GM12878 (cell line): Measurements from ENCODE around the gene USP11. TPM values are rescaled to one million over a fixed set of nuclear protein-coding genes. Genes with fewer than 3 reads are reported as not detected.

Experiments used
- ATAC-seq: fragments of 200-7000 bp; cut with Tn5 transposase; 3 replicates; pipeline ENCODE4 v1.9.1; 2020; ENCODE audit warnings: mild to moderate bottlenecking, moderate library complexity
- BruUV-seq: library from RNA; stranded (reverse); fragments of 400-500 nt; replicated peaks from 2 replicates; lab custom pipeline; 2021; lab: Mats Ljungman, UMichigan
- CTCF ChIA-PET: fragments of 300-600 bp; sonication (Branson Sonifier 250); formaldehyde crosslinking; extraction: SDS; loops from one replicate; lab custom pipeline; 2021; ENCODE audit warnings: inconsistent platforms; lab: Yijun Ruan, JAX
- POLR2A ChIA-PET: fragments of 350-600 bp; formaldehyde crosslinking; extraction: SDS; loops from one replicate; lab custom pipeline; 2021; ENCODE audit warnings: inconsistent platforms; lab: Charles Lee
- RAD21 ChIA-PET: fragments of 300-600 bp; sonication (Branson Sonifier 250); formaldehyde crosslinking; loops from one replicate; lab custom pipeline; 2023; ENCODE audit warnings: antibody characterized with exemption; ENCODE audit not compliant: unreplicated experiment; lab: Charles Lee
- SMC1A ChIA-PET: fragments of 300-600 bp; sonication (Branson Sonifier 250); formaldehyde crosslinking; loops from one replicate; lab custom pipeline; 2023; ENCODE audit not compliant: unreplicated experiment, uncharacterized antibody; lab: Charles Lee
- DNase-seq: peaks from one replicate; pipeline ENCODE4 v3.0.0-alpha.2; 2011; ENCODE audit warnings: low read depth, low spot score
- FAIRE-seq: peaks from 3 replicates; lab custom pipeline; 2011; peaks lifted over from hg19 to GRCh38; lab: Jason Lieb, UNC
- H2AFZ ChIP-seq: 2 replicates; pipeline ENCODE4 v1.6.0; 2011; ENCODE audit warnings: low read depth, low read length, control low read depth; ENCODE audit not compliant: control insufficient read depth
- H3K27ac ChIP-seq: 2 replicates; pipeline ENCODE4 v1.5.1; 2011; ENCODE audit warnings: control low read depth; ENCODE audit not compliant: control insufficient read depth, insufficient read depth
- H3K27me3 ChIP-seq, 2 experiments: replicated peaks in 1 of 2; 2 replicates each; pipeline versions ENCODE4 v1.6.0 to v1.6.1; 2011; ENCODE audit warnings: low read length in 1 of 2; ENCODE audit not compliant: control insufficient read depth in 2 of 2, insufficient read depth in 2 of 2
- H3K36me3 ChIP-seq, 2 experiments: 2 replicates each; pipeline ENCODE4 v1.5.1; 2011; ENCODE audit warnings: low read length in 1 of 2; ENCODE audit not compliant: control insufficient read depth in 2 of 2, insufficient read depth in 2 of 2
- H3K4me1 ChIP-seq: 2 replicates; pipeline ENCODE4 v1.6.1; 2011; ENCODE audit warnings: mild to moderate bottlenecking, low read length, moderate library complexity, mixed read lengths; ENCODE audit not compliant: control insufficient read depth, insufficient read depth
- H3K4me2 ChIP-seq: 2 replicates; pipeline ENCODE4 v1.6.0; 2011; ENCODE audit warnings: control low read depth; ENCODE audit not compliant: control insufficient read depth, insufficient read depth
- H3K4me3 ChIP-seq: fragments of 200-600 bp; sonication (generic); 2 replicates; pipeline ENCODE4 v1.5.1; 2016
- H3K79me2 ChIP-seq: 2 replicates; pipeline ENCODE4 v1.6.0; 2011; ENCODE audit warnings: low read length; ENCODE audit not compliant: control insufficient read depth, insufficient read depth
- H3K9ac ChIP-seq: 2 replicates; pipeline ENCODE4 v1.8.0; 2011; ENCODE audit warnings: low read length, control low read depth, mixed read lengths; ENCODE audit not compliant: control insufficient read depth, insufficient read depth
- H3K9me3 ChIP-seq: replicated peaks from 3 replicates; pipeline ENCODE4 v1.5.1; 2011; ENCODE audit warnings: mild to moderate bottlenecking, low read length; ENCODE audit not compliant: control insufficient read depth, insufficient read depth
- H4K20me1 ChIP-seq: 2 replicates; pipeline ENCODE4 v1.6.0; 2011; ENCODE audit not compliant: control insufficient read depth, insufficient read depth
- BMI1 ChIP-seq: fragments of 450-650 bp; IDR thresholded peaks from 2 replicates; pipeline ENCODE4 v1.6.1; 2016; ENCODE audit warnings: mild to moderate bottlenecking, moderate library complexity, borderline replicate concordance
- ELK1 ChIP-seq: IDR thresholded peaks from 2 replicates; pipeline ENCODE4 v1.6.1; 2012; ENCODE audit warnings: low read depth, low read length, improper control_type of control experiment
- GATAD2B ChIP-seq: fragments of 450-650 bp; conservative IDR thresholded peaks from 2 replicates; pipeline ENCODE4 v1.6.1; 2017; ENCODE audit warnings: low read depth, mild to moderate bottlenecking, moderate library complexity
- PKNOX1 ChIP-seq: fragments of 450-650 bp; IDR thresholded peaks from 2 replicates; pipeline ENCODE4 v1.6.1; 2016; ENCODE audit warnings: mild to moderate bottlenecking
- POU2F2 ChIP-seq: IDR thresholded peaks from 3 replicates; pipeline ENCODE4 v1.6.1; 2011; ENCODE audit warnings: low read depth, mild to moderate bottlenecking, low read length, borderline replicate concordance
- RB1 ChIP-seq: fragments of 450-650 bp; formaldehyde crosslinking; IDR thresholded peaks from 2 replicates; pipeline ENCODE4 v1.6.1; 2017; ENCODE audit warnings: mild to moderate bottlenecking, borderline replicate concordance
- SKIL ChIP-seq: fragments of 450-650 bp; IDR thresholded peaks from 2 replicates; pipeline ENCODE4 v1.6.1; 2017; ENCODE audit warnings: mild to moderate bottlenecking, low read depth, inconsistent platforms; ENCODE audit not compliant: poor library complexity, severe bottlenecking
- SREBF1 ChIP-seq: IDR thresholded peaks from 2 replicates; pipeline ENCODE4 v1.6.1; 2012; ENCODE audit warnings: mild to moderate bottlenecking, low read length
- USF1 ChIP-seq: IDR thresholded peaks from 2 replicates; pipeline ENCODE4 v1.6.1; 2011; ENCODE audit warnings: borderline replicate concordance, low read depth, mild to moderate bottlenecking, moderate library complexity, mixed read lengths, low read length; ENCODE audit not compliant: insufficient read depth; ENCODE audit errors: extremely low read length
- WGBS: methylation state at CpG from one replicate; pipeline ENCODE4 v1.1.6; 2016; ENCODE audit warnings: low lambda C conversion rate; ENCODE audit not compliant: insufficient replicate concordance, insufficient coverage; ENCODE audit errors: missing lambda C conversion rate; 5-methylcytosine and 5-hydroxymethylcytosine counted together
- in situ Hi-C: fragments of 300-500 bp; cut with MboI; formaldehyde crosslinking; loops from 9 replicates; pipeline ENCODE4 v1.14.3; 2018; ENCODE audit warnings: mixed read lengths
- intact Hi-C: fragments of 100-400 bp; cut with micrococcal nuclease; formaldehyde crosslinking; loops from one replicate; pipeline ENCODE4 v1.14.2; 2022; ENCODE audit not compliant: unreplicated experiment
- polyA plus RNA-seq, 11 experiments: library from polyadenylated mRNA; depleted of rRNA in 4 of 11; unstranded in 6 of 11; stranded (reverse) in 5 of 11; fragments of >200 nt; fragmentation: Nextera tagmentation in 4 of 11; fragmentation: Illumina TruSeq in 1 of 11; extraction: Ambion mirVana in 4 of 11; extraction: Trizol in 1 of 11; gene quantifications; 1 replicate in 1 of 11; 2 replicates in 10 of 11; pipeline versions ENCODE4 v1.2.1 to v1.2.3, GENCODE V29; 2011 to 2016; ENCODE audit warnings: inconsistent platforms in 2 of 11, missing spikeins in 2 of 11, low read depth in 1 of 11
- total RNA-seq, 4 experiments: library from RNA; depleted of rRNA in 3 of 4; stranded (reverse); fragments of >200 nt in 3 of 4; fragmentation: Illumina TruSeq in 1 of 4; extraction: Trizol in 1 of 4; gene quantifications; 2 replicates each; pipeline versions ENCODE4 v1.2.1 to v1.2.3, GENCODE V29; 2013 to 2021
- TF ChIP-seq, protein P1 (sequence below): fragments of 450-650 bp; IDR thresholded peaks from 2 replicates; pipeline ENCODE4 v1.6.1; 2018; ENCODE audit warnings: borderline replicate concordance, mild to moderate bottlenecking; ENCODE audit not compliant: partially characterized antibody
- TF ChIP-seq, protein P2 (sequence below): fragments of 450-650 bp; formaldehyde crosslinking; IDR thresholded peaks from 2 replicates; pipeline ENCODE4 v1.5.0; 2022; ENCODE audit warnings: mild to moderate bottlenecking, missing genetic modification characterization

The USP11 gene
- total and polyA plus RNA-seq, 10 of the 15 experiments (the other 5 are each of a cell fraction or from before 2014, with no cell fraction given): 3.3 to 44.0 (median 20.9) TPM

- no peak for DNase-seq
- FAIRE-seq: no peak
- no peak overlapping the region for H3K4me3 ChIP-seq
- ChIA-PET POLR2A (no interaction called here), CTCF (interaction anchor here (1.0 to 2.1 kb wide), 2 partner anchors 144 to 515 kb away, joined by 3 to 8 read pairs; no protein-coding TSS in a partner anchor), SMC1A (no interaction called here), RAD21 (no interaction called here)
- no peaks in the 10 kb centered on the region for H4K20me1 ChIP-seq
- no TSS peak for BruUV-seq
- H3K36me3 ChIP-seq: no peaks in the 10 kb centered on the region; a peak in 3 of 4 replicates
- H2AFZ ChIP-seq: no peak overlapping the region
- intact Hi-C loops: no loop called here
- H3K9me3 ChIP-seq: no peaks in the 10 kb centered on the region
- no peak overlapping the region for H3K9ac ChIP-seq
- no peaks in the 10 kb centered on the region for H3K4me1 ChIP-seq
- in situ Hi-C loops: no loop called here
- H3K4me2 ChIP-seq: no peak overlapping the region
- no peaks in the 10 kb centered on the region for H3K27me3 ChIP-seq
- whole genome bisulfite sequencing: 82% methylated on average over 12 of the region's 12 CpGs
- no peak overlapping the region for H3K27ac ChIP-seq
- peaks cover 6% of the 10 kb centered on the region for H3K79me2 ChIP-seq
- ATAC-seq: no peak
- TF ChIP-seq SREBF1: no peak
- TF ChIP-seq, protein P1, sequence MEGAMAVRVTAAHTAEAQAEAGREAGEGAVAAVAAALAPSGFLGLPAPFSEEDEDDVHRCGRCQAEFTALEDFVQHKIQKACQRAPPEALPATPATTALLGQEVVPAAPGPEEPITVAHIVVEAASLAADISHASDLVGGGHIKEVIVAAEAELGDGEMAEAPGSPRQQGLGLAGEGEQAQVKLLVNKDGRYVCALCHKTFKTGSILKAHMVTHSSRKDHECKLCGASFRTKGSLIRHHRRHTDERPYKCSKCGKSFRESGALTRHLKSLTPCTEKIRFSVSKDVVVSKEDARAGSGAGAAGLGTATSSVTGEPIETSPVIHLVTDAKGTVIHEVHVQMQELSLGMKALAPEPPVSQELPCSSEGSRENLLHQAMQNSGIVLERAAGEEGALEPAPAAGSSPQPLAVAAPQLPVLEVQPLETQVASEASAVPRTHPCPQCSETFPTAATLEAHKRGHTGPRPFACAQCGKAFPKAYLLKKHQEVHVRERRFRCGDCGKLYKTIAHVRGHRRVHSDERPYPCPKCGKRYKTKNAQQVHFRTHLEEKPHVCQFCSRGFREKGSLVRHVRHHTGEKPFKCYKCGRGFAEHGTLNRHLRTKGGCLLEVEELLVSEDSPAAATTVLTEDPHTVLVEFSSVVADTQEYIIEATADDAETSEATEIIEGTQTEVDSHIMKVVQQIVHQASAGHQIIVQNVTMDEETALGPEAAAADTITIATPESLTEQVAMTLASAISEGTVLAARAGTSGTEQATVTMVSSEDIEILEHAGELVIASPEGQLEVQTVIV: no peak
- TF ChIP-seq RB1: no peak
- TF ChIP-seq POU2F2: no peak
- TF ChIP-seq PKNOX1: no peak
- no peak for TF ChIP-seq USF1
- no peak for TF ChIP-seq ELK1
- TF ChIP-seq BMI1: no peak
- no peak for TF ChIP-seq GATAD2B
- TF ChIP-seq SKIL: no peak
- TF ChIP-seq, protein P2, sequence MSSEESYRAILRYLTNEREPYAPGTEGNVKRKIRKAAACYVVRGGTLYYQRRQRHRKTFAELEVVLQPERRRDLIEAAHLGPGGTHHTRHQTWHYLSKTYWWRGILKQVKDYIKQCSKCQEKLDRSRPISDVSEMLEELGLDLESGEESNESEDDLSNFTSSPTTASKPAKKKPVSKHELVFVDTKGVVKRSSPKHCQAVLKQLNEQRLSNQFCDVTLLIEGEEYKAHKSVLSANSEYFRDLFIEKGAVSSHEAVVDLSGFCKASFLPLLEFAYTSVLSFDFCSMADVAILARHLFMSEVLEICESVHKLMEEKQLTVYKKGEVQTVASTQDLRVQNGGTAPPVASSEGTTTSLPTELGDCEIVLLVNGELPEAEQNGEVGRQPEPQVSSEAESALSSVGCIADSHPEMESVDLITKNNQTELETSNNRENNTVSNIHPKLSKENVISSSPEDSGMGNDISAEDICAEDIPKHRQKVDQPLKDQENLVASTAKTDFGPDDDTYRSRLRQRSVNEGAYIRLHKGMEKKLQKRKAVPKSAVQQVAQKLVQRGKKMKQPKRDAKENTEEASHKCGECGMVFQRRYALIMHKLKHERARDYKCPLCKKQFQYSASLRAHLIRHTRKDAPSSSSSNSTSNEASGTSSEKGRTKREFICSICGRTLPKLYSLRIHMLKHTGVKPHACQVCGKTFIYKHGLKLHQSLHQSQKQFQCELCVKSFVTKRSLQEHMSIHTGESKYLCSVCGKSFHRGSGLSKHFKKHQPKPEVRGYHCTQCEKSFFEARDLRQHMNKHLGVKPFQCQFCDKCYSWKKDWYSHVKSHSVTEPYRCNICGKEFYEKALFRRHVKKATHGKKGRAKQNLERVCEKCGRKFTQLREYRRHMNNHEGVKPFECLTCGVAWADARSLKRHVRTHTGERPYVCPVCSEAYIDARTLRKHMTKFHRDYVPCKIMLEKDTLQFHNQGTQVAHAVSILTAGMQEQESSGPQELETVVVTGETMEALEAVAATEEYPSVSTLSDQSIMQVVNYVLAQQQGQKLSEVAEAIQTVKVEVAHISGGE (CRISPR knock-in tag): no peak
Observed at GRCh38 chrX:47239898-47240545, 7.2 kb downstream of the USP11 start.
